GM12874 (cell line): ENCODE results near the gene NLK.

Experiments
- TF ChIP-seq, protein P1 (sequence below): IDR thresholded peaks from 2 replicates; pipeline ENCODE4 v1.5.1; 2011; ENCODE audit warnings: low read depth, mild to moderate bottlenecking, control low read depth, low read length, moderate library complexity; ENCODE audit not compliant: insufficient read depth

The NLK gene

DNA sequence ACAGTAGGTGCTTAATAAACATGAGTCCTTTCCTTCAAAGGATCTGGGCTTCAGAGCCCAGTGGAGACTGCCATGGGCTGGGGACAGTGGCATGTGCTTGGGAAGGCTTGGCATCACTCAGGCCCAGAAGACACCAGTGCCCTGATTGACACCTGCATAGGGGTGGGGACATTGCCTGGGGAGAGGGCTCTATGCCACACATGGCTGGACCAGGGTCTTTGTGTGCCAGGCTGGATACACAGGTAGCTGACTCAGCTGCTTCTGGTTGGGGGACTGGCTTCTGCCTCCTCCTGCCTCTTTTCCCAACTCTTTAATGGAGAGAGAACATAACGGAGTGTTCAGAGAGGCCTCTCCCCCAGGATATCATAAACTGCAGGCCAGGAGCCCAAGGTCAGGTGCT is 183.4 kb downstream of the NLK start:
- TF ChIP-seq, protein P1, sequence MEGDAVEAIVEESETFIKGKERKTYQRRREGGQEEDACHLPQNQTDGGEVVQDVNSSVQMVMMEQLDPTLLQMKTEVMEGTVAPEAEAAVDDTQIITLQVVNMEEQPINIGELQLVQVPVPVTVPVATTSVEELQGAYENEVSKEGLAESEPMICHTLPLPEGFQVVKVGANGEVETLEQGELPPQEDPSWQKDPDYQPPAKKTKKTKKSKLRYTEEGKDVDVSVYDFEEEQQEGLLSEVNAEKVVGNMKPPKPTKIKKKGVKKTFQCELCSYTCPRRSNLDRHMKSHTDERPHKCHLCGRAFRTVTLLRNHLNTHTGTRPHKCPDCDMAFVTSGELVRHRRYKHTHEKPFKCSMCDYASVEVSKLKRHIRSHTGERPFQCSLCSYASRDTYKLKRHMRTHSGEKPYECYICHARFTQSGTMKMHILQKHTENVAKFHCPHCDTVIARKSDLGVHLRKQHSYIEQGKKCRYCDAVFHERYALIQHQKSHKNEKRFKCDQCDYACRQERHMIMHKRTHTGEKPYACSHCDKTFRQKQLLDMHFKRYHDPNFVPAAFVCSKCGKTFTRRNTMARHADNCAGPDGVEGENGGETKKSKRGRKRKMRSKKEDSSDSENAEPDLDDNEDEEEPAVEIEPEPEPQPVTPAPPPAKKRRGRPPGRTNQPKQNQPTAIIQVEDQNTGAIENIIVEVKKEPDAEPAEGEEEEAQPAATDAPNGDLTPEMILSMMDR: no peak

DNA sequence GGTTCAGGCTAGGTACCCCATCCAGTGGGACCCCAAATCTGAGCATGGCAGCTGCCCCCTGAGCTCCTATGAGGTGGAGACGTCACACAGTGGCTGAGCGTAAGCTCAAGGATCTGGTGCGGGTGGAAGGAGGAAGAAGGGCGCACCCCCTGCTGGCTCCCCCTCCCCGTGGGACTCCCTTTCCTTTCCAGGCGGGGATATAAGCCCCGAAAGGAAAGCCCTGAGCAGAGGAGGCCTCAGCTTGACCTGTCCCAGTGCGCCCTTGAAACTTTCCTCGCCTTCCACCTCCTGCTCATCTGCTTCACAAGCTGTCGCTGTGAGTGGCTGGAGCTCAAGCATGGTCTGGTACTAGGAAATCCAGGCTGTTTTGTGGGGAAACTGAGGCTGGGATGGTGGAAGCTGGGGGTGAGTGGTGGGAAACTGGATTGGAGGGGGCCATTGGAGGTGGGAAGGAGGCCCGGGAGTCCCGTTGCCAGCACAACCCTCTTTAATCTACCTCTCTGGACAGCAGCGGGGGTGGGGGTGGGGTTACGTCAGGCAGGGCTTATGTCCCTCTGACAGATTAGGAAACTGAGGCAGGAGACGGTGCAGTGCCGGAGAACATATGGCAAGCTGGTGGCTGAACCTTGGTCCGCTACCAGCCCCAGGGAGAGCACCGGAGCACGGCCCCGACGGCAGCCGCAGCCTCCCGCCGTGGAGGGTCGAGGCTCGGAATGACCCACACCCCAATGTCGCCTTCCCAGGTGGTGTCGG is 184.3 kb downstream of the NLK start:
- TF ChIP-seq, protein P1: no peak

DNA sequence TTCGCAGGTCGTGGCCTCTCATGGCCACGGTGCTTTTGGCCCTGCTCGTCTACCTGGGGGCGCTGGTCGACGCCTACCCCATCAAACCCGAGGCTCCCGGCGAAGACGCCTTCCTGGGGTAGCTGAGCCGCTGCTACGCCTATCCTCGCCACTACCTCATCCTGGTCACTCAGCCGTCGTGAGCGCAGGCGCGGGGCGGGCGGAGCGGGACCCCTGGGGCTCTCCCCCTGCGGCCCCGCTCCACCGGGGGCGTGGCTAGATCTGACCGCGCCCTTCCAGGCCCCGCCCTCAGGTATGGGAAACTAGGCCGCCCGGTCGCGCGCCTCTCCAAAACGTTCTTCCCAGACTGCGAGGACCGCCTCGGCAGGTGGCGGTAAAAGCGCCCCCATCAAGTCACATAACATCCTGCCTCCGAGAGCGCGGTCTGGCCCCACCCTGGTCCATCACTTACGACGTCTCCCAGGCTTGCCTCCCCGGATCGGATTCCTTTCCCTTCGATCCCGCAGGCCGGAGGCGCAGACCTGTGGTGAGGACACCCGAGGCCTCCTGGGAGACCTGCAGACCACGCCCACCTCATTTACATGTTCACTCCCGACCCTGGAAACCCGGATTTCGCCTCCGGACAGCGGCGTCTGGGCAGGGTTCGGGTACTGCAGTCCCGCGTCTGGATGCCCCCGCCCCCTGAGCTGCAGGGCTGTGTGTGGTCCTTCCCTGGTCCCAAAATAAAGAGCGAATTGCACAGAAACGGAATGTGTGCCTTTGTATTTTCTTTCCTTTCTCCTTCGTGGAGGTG is 185.0 kb downstream of the NLK start:
- TF ChIP-seq, protein P1: no peak

DNA sequence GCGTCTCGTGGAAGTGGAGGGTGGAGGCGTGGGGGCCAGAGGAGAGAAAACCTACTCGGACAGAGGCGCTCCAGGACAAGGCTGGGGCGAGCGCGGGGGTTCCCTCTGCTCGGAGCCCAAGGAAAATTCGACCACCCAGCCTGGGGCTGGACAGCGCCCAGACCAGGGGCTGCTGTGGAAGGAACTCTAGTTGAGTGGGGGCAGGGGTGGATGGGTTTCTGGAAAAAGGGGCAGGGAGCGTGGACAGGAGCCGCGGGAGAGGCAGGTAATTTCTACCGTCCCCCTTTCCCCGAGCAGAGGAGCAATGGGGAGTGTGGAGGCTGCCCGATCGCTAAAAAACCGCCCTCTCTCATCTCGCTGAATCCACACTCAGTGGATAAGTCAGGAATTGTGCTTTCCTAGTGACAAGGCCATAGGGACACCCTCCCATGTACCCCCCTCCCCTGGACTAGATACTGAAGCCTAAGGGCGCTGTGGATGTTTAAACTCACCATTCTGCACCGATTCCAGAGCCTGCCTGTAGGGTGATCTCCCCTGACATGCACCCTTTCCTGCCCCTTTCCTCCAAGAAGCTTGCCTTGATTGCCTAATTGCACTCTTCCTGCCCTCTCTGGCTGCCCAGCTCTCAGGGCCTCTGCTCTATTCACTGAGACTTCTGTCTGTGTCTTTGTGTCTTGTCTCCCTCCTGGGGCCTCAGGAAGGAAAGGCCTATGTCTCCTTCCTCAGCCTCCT is 185.8 kb downstream of the NLK start:
- TF ChIP-seq, protein P1: no peak

DNA sequence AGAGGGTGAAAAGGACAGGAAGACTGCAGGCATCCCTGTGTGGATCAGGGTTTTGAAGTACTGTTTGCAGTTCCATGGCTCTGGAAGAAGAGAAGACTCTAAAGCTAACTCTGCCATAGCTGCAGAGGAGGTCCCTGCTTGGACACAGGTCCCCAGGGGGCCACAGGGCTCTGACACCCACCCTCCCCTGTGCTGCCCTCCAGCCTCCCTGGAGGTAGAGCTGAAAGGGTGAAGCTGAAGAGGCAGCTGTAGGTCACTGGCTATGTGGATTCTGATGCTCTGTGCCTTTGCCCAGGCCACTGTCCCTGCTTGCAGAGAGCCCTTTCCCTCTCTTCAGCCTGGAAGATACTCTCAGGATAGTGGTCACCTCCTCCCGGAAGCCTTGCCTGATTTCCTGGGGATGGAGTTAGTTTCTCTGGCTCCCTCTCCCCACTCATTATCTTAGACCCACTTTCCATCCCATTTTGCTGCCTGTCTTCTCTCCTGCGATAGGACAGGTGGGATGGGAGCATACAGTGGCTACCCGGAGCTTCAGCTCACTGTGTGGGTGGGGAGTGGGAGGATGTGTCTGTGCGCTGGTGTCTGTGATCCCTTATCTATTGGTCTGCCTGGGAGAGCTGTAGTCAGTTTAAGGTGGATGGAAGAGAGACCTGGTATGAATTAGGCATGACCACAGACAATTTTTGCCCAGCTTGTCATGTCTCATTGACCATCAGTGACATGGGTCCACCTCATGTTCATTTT is 186.7 kb downstream of the NLK start:
- TF ChIP-seq, protein P1: no peak

DNA sequence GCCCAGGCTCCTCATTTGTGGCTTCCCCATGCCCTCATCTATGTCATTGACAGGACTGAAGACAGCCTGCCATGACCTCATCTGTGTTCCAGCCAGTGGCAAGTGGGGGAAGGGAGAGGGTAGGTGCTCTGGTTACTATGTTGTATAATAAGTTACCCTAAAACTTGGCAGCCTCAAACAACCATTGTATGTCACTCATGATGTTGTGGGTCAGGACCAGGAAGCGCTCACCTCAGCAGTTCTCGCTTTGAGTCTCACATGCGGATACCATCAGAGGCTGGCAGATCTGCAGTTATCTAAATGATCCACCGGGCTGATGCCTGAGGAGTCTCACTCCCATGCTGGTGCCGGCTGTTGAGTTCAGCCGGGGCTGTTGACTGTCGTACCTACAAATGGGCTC is 187.5 kb downstream of the NLK start:
- TF ChIP-seq, protein P1: no peak
